K562 (cell line): ENCODE results near the gene LTBP1.

Experiments used
- PTTG1 ChIP-seq: fragments of 450-650 bp; IDR thresholded peaks from 2 replicates; pipeline ENCODE4 v1.6.1; 2016; ENCODE audit warnings: low read depth, mild to moderate bottlenecking, missing genetic modification characterization, missing compliant biosample characterization
- RNF2 ChIP-seq: sonication (generic); IDR thresholded peaks from 2 replicates; pipeline ENCODE4 v1.6.1; 2016

- TF ChIP-seq RNF2: no peak
- TF ChIP-seq PTTG1 (tag): no peak
These were observed 340.8 kb downstream of the LTBP1 start for GRCh38 chr2:33287507-33288005.
